DOHH2 (cell line): ENCODE results near the gene KNDC1.

Experiments used
- EZH2phosphoT487 ChIP-seq: fragments of 200-600 bp; sonication (generic); IDR thresholded peaks from 2 replicates; pipeline ENCODE4 v1.6.1; 2017; ENCODE audit warnings: borderline replicate concordance, mild to moderate bottlenecking, antibody characterized with exemption, low read length, moderate library complexity, mixed read lengths
- TF ChIP-seq, protein P1 (sequence below): fragments of 200-600 bp; sonication (generic); IDR thresholded peaks from one replicate; pipeline ENCODE4 v1.5.1; 2014; ENCODE audit warnings: antibody characterized with exemption, mild to moderate bottlenecking, low read depth, low read length; ENCODE audit not compliant: poor library complexity, severe bottlenecking

DNA sequence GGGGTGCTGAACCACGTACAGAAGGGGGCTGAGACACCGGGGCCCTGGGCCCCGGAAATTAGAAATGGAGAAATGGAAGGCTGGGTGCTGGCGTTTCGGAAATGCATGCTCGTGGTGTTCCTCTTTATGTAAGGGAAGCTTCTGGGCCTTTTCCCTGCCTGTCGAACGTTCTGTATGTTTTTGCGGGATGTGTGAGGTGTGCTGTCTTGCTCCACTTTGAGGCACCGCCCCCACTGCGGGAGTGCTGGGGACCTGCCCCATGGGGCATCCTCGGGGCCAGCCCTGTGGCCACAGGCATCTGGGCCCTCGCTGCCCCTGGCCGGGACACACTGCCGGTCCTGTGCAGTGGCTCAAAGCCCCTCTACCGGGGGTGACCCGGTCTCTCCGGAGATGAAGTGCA, 75.9 kb downstream of the KNDC1 start:
- TF ChIP-seq, protein P1, sequence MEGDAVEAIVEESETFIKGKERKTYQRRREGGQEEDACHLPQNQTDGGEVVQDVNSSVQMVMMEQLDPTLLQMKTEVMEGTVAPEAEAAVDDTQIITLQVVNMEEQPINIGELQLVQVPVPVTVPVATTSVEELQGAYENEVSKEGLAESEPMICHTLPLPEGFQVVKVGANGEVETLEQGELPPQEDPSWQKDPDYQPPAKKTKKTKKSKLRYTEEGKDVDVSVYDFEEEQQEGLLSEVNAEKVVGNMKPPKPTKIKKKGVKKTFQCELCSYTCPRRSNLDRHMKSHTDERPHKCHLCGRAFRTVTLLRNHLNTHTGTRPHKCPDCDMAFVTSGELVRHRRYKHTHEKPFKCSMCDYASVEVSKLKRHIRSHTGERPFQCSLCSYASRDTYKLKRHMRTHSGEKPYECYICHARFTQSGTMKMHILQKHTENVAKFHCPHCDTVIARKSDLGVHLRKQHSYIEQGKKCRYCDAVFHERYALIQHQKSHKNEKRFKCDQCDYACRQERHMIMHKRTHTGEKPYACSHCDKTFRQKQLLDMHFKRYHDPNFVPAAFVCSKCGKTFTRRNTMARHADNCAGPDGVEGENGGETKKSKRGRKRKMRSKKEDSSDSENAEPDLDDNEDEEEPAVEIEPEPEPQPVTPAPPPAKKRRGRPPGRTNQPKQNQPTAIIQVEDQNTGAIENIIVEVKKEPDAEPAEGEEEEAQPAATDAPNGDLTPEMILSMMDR: no peak
- no peak for TF ChIP-seq EZH2phosphoT487
